ENCODE measurements around the gene KRTAP5-1.

DNA sequence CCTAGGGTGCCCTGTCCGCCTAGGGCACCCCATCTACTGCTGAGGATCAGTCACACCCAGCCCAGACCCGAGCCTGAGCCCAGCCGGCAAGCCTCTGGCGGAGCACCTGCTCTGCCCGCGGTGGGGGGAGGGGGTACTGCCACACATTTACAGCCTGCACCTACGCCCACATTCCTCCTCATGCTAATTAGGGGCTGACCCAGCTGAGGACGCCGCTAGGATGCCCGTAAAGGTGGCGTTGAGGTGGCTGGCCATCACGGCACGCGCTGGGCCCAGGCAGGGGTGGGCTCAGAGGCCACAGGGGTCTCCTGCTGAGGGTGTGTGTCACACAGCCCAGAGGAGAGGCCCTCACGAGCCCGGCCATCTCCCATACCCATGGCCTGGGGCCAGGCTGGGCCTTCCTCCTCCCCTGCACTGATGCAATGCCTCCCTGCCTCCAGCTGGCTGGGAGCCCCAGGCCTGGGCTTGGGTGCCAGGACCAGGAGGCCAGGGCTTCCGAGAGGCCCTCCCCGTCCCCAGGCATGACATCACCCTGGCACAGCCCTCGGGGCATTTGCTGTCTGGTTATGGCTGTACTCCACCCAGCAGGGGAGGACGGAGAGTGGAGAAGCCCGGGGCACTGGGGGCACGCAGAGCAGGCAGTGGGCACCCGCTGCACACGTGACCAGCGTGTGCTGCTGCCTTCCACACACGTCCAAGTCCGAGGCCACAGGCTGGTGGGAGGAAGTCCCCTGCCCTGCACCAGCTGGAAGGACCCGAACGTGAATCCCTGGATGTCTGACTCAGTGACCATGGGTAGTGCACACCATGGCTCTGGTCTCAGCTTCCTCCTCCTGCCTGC lies 25.8 kb downstream of the KRTAP5-1 start:
- TF ChIP-seq CTCF (IDR thresholded peaks at IDR 0.05) = no peak
- TF ChIP-seq POLR2A (IDR thresholded peaks at IDR 0.05) = peak in 1 of 2 donors; percentile 47

Data from adrenal gland (tissue), 5 donors.